BLaER1 treated with 17β-estradiol and CSF1 and Interleukin-3, amounts not matched to agents 10 nM and 100 nM (cell line): ENCODE results near the gene ATP6V1F.

Experiments
- H3K27ac ChIP-seq, 11 experiments: shearing (Covaris generic); formaldehyde crosslinking; 2 replicates each; pipeline ENCODE4 v1.8.1; 2022
- H3K27me3 ChIP-seq, 11 experiments: shearing (Covaris generic); formaldehyde crosslinking; 2 replicates each; pipeline ENCODE4 v1.8.1; 2022
- H3K36me3 ChIP-seq, 11 experiments: shearing (Covaris generic); formaldehyde crosslinking; 2 replicates each; pipeline ENCODE4 v1.8.1; 2022
- H3K4me1 ChIP-seq, 10 experiments: shearing (Covaris generic); formaldehyde crosslinking; 2 replicates each; pipeline ENCODE4 v1.8.1; 2022
- H3K4me2 ChIP-seq, 11 experiments: shearing (Covaris generic); formaldehyde crosslinking; 2 replicates each; pipeline ENCODE4 v1.8.1; 2022
- H3K4me3 ChIP-seq, 10 experiments: shearing (Covaris generic); formaldehyde crosslinking; 2 replicates each; pipeline ENCODE4 v1.8.1; 2022
- H3K9ac ChIP-seq, 11 experiments: shearing (Covaris generic); formaldehyde crosslinking; 2 replicates each; pipeline ENCODE4 v1.8.1; 2022
- H3K9me3 ChIP-seq, 11 experiments: shearing (Covaris generic); formaldehyde crosslinking; replicated peaks in 1 of 11; 2 replicates each; pipeline ENCODE4 v1.8.1; 2022
- H4K20me1 ChIP-seq, 11 experiments: shearing (Covaris generic); formaldehyde crosslinking; 2 replicates each; pipeline ENCODE4 v1.8.1; 2022
- Cebpa-rat ChIP-seq, 11 experiments: shearing (Covaris generic); IDR thresholded peaks; 2 replicates each; pipeline ENCODE4 v1.8.1; 2022

Gene ATP6V1F

DNA sequence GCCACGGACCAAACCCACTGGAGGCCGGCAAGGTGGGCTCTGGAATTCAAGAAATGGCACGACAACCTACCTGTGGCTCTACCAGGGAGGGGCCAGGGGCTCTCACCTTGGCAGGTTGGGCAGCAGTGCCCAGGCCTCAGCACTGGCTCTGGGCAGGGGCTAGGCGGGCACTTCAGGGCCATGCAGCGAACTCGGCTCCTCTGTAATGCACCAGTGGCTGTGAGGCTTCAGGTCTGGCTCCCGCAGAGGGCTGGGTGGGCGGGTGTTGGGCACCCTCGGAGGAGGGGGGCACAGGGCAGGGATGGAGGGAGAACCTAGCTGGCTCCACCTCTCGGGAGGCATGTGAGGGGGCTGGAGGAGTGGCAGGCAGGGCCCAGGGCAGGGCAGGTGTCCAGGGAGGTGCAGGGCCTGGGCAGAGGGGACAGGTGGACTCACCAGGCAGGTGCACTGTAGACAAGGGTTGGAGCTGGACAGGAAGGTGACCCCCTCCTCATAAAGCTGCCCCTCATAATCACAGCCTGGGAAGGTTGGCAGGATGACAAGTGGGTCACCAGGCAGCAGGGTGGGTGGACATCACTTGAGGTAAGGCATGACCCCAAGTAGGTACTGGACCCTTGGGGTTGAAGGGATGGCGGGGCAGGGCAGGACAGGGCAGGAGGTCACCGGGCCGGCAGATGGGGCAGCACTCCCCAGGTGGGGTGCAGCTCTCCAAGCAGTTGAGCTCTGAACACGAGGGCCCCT, 41.1 kb downstream of the ATP6V1F start:
- no peak overlapping the region for H3K27ac ChIP-seq
- TF ChIP-seq Cebpa-rat (IDR thresholded peaks at IDR 0.05) = no peak
- H3K27me3 ChIP-seq = peaks cover 0 to 6% (median under 1%) of the 10 kb centered on the region in 11 experiments; a peak in 7 of 22 replicates
- peaks cover 0 to 6% (median 0%) of the 10 kb centered on the region in 10 experiments; a peak in 5 of 20 replicates for H3K4me1 ChIP-seq
- H3K36me3 ChIP-seq = no peaks in the 10 kb centered on the region
- H3K9ac ChIP-seq = no peak overlapping the region; a peak in 1 of 22 replicates
- no peak overlapping the region for H3K4me3 ChIP-seq
- H3K4me2 ChIP-seq = peak overlapping the region in 2 of 11 experiments; percentile 31 to 56; a peak in 3 of 22 replicates
- peaks cover 15 to 23% (median 20%) of the 10 kb centered on the region in 11 experiments for H3K9me3 ChIP-seq
- no peaks in the 10 kb centered on the region; a peak in 1 of 22 replicates for H4K20me1 ChIP-seq

DNA sequence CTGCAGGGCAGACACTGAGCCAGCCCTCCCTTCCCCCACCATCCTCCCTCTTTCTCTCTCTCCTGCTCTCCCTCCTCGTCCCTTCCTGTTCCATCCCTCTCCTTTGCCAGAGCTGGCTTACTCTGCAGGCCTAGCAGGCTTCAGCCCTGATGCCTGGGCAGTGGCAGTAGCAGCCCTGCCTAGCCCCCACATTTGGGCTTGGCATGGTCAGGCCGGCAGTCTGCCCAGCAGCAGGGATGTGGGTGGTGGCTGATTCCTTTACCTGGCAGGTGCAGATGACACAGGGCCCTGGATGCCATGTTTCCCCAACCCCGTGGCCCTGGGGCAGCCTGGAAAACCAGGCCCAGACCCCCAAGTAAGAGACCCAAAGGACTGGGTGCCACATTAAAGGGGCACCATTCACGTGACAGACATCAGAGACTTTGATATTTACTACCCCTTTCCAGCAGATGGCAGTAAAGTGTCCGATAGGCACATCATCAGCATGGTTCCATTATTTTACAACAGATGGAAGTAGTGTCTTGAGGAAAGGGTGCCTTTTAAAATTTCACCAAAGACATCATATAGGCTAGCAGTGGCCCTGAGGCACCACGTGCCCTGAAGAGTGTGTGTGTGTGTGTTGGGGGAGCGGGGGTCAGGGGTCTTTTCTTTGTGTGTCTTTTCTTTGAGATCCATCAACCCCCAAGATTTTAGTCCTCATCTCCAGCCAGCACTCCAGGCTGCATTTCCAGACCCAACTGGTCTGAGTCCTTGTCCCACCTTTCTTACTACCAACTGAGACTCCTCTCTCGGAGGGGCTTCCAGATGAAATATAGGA, 41.9 kb downstream of the ATP6V1F start:
- Histone ChIP-seq H3K9ac (no peak overlapping the region), H3K9me3 (peaks cover 7 to 15% (median 12%) of the 10 kb centered on the region in 11 experiments), H3K27ac (no peak overlapping the region), H4K20me1 (no peaks in the 10 kb centered on the region; a peak in 1 of 22 replicates), H3K27me3 (peaks cover 4 to 14% (median 8%) of the 10 kb centered on the region in 11 experiments; a peak in 21 of 22 replicates), H3K4me1 (peaks cover 3 to 12% (median 6%) of the 10 kb centered on the region in 10 experiments; a peak in 19 of 20 replicates), H3K4me2 (peak overlapping the region in 4 of 11 experiments; percentile 5 to 36 (median 20); a peak in 5 of 22 replicates), H3K36me3 (no peaks in the 10 kb centered on the region), H3K4me3 (no peak overlapping the region)
- no peak for TF ChIP-seq Cebpa-rat (IDR thresholded peaks at IDR 0.05)

- Histone ChIP-seq H3K9me3 (no peaks in the 10 kb centered on the region; a peak in 1 of 22 replicates), H3K36me3 (no peaks in the 10 kb centered on the region), H4K20me1 (peaks cover 0 to under 1% (median 0%) of the 10 kb centered on the region in 11 experiments; a peak in 1 of 22 replicates), H3K27ac (no peak overlapping the region), H3K27me3 (peaks cover 18 to 30% (median 24%) of the 10 kb centered on the region in 11 experiments), H3K4me2 (no peak overlapping the region), H3K4me1 (peaks cover 15 to 24% (median 19%) of the 10 kb centered on the region in 10 experiments), H3K9ac (no peak overlapping the region), H3K4me3 (no peak overlapping the region)
- no peak for TF ChIP-seq Cebpa-rat (IDR thresholded peaks at IDR 0.05)
Measured at GRCh38 chr7:128906001-128906765, 43.5 kb downstream of the ATP6V1F start.

DNA sequence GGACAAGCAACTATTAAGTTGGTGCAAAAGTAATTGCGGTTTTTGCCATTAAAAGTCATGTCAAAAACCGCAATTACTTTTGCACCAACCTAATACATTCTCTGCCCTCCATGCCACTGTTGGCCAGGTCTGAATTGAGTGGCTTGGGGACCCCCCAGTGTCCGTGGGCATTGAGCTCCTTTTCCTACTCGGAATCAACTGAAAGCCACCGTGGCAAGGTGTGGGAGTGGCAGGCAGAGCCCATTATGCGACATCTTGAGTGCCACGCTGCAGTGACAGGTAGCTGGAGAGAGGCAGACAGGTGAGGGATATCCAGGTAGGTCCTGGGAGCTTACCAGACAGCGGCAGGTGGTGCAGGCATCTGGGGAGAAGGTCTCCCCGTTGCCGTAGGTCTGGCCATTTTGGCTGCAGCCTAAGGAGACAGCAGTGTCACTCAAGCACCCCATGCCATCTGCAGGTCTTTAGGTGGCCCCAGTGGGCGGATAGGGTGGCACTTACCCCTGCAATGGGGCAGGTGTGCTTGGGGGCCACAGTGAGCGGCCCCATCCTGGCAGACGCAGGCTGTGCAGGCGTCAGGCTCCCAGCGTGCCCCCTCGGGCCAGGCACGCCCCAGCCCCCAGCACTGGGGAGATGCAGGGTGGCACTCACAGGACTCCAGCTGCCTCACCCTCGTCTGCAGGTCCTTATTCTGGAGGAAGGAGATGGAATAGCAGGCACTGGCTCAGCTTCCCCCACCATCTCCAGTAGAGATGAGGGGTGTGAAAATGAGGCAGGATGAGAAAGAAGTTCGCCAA, 44.3 kb downstream of the ATP6V1F start:
- Histone ChIP-seq H3K27me3 (peaks cover 18 to 38% (median 32%) of the 10 kb centered on the region in 11 experiments), H3K4me1 (peaks cover 23 to 32% (median 26%) of the 10 kb centered on the region in 10 experiments), H3K4me3 (no peak overlapping the region), H3K9ac (no peak overlapping the region), H3K9me3 (no peaks in the 10 kb centered on the region), H3K4me2 (no peak overlapping the region), H4K20me1 (peaks cover 0 to 7% (median 0%) of the 10 kb centered on the region in 11 experiments; a peak in 1 of 22 replicates), H3K27ac (no peak overlapping the region), H3K36me3 (no peaks in the 10 kb centered on the region)
- no peak for TF ChIP-seq Cebpa-rat (IDR thresholded peaks at IDR 0.05)

DNA sequence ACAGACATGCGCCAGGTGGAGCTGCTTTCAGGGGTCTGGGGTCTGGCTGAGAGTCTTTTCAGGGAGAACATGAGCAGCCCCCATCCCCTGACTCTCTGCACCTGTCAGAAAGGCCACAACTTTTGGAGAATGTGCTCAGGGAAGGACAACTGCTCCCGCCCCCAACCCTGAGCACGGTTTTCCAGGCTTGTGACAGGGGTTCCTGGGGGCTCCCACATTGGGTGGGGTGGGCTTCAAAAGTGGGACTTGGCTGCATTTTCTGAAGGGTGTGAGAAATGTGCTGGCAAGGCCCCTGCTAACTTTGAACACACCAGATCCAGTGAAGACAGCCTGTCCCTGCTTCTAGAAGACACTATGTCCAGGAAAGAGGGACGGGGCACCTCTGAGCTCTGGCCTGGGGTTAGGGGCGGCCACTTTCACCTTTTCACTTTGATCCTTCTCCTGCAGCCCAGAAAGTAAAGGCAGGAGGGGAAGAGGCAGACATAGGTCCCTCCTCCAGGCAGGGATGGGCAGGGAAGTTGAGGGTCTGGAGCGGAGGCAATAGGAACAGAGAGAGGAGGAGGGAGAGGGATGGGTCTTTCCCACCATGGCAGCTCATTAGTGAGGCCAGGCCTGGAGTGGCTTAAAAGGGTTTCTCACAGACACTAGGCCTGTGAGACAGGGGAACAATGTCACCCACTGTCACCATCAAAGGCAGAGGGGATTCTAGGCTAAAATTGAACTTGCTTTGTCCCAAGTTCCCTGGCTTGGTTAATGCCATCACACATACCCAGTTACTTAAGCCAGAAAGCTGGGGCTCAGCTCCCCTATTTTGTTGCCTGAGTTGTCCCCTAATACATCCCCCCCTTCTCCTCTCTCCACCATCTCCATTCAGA, 46.3 kb downstream of the ATP6V1F start:
- Histone ChIP-seq H3K4me2 (peak overlapping the region in 10 of 11 experiments; percentile 58 to 82 (median 70); a peak in 15 of 22 replicates), H3K9ac (no peak overlapping the region), H3K36me3 (no peaks in the 10 kb centered on the region), H3K27me3 (peaks cover 23 to 54% (median 47%) of the 10 kb centered on the region in 11 experiments), H3K27ac (no peak overlapping the region), H4K20me1 (peaks cover 0 to 9% (median 0%) of the 10 kb centered on the region in 11 experiments; a peak in 3 of 22 replicates), H3K4me3 (no peak overlapping the region), H3K4me1 (peaks cover 23 to 33% (median 28%) of the 10 kb centered on the region in 10 experiments), H3K9me3 (no peaks in the 10 kb centered on the region)
- TF ChIP-seq Cebpa-rat (IDR thresholded peaks at IDR 0.05) = no peak

DNA sequence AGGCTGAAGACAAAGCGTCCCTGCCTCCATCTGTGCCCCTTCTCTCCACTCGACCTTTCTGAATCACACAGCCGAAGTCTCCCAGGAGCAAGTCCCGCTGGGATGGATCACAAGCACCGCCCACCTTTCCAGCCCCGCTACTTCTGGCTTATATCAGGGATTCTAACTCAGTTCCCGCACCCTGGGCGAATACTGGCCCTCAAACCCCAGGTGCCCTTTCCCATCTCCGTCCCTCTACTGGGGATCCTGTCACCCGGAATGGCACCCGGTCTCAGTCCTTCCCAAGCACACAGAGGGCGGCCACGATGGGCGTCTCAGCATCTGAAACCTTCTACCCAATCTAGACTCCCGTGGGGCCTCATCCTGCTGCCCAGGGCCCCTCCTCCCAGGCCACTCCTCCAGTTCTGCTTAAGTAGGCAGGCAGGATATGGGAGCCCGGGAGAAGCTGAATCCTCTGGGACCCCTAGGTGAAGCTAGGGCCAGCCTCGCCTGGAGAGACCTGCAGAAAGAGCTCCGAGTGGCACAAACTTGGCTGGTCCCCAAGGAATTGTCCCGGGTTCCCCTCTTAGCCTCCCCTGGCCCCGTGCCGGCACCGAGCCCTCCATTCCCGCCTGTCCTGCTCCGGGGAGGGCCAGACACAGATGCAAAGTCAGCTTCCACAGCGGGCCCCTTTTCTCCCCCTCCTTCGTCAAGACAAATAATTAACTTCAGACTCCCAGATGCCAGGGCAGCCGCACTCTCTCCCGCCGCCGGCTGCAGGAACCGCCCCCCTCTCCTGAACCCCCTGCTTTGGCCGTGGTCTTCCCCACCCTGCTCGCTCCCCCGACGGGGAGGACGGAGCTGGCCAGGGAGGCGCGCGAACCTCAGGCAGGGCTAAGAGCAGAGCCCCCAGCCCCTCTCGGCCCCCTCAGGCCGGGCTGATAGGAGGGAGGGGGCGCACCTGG, 47.2 kb downstream of the ATP6V1F start:
- H3K9ac ChIP-seq = peak overlapping the region in 2 of 11 experiments; percentile 18 to 32; a peak in 1 of 22 replicates
- H3K9me3 ChIP-seq = no peaks in the 10 kb centered on the region
- H3K27me3 ChIP-seq = peaks cover 32 to 63% (median 56%) of the 10 kb centered on the region in 11 experiments
- peak overlapping the region; percentile 58 to 82 (median 69) for H3K4me2 ChIP-seq
- no peaks in the 10 kb centered on the region for H3K36me3 ChIP-seq
- no peak overlapping the region for H3K27ac ChIP-seq
- H3K4me1 ChIP-seq = peaks cover 23 to 35% (median 29%) of the 10 kb centered on the region in 10 experiments
- peaks cover 0 to 17% (median 0%) of the 10 kb centered on the region in 11 experiments; a peak in 5 of 22 replicates for H4K20me1 ChIP-seq
- no peak overlapping the region for H3K4me3 ChIP-seq
- no peak for TF ChIP-seq Cebpa-rat (IDR thresholded peaks at IDR 0.05)
